H1 (cell line): Measurements from ENCODE around the gene NUSAP1. TPM values are rescaled to one million over a fixed set of nuclear protein-coding genes. Genes with fewer than 3 reads are reported as not detected.

Experiments
- EGR1 ChIP-seq: IDR thresholded peaks from 2 replicates; pipeline ENCODE4 v1.6.1; 2011; ENCODE audit warnings: low read depth, low read length, borderline replicate concordance
- PHF8 ChIP-seq: fragments of 200-600 bp; sonication (generic); conservative IDR thresholded peaks from 2 replicates; pipeline ENCODE4 v1.7.1; 2012; ENCODE audit warnings: low read depth, mild to moderate bottlenecking, inconsistent platforms, low read length, moderate library complexity
- SIRT6 ChIP-seq: IDR thresholded peaks from one replicate; pipeline ENCODE4 v1.7.1; 2012; ENCODE audit warnings: low read length, inconsistent platforms
- polyA plus RNA-seq, 7 experiments: library from polyadenylated mRNA; depleted of rRNA in 3 of 7; stranded (reverse) in 5 of 7; unstranded in 2 of 7; fragments of >200 nt in 5 of 7; fragments of 200-250 nt in 2 of 7; gene quantifications; 1 replicate in 5 of 7; 2 replicates in 1 of 7; 4 replicates in 1 of 7; pipeline versions ENCODE4 v1.2.1 to v1.2.3, GENCODE V29; 2011 to 2013; ENCODE audit warnings: missing spikeins in 2 of 7, mixed read lengths in 2 of 7
- total RNA-seq: library from RNA; stranded (reverse); fragmentation: NEBNext Ultra II Directional; extraction: Animal tissue kit (Norgen Biotek cat#: 25700); gene quantifications from 2 replicates; pipeline ENCODE4 v1.2.1, GENCODE V29; 2021
- TF ChIP-seq, protein P1 (sequence below): IDR thresholded peaks from 2 replicates; pipeline ENCODE4 v1.6.1; 2012; ENCODE audit warnings: low read length, inconsistent platforms

Gene NUSAP1
- total and polyA plus RNA-seq, 2 of the 8 experiments (the other 6 are each of a cell fraction or from before 2014, with no cell fraction given): 60.8 to 144 TPM

DNA sequence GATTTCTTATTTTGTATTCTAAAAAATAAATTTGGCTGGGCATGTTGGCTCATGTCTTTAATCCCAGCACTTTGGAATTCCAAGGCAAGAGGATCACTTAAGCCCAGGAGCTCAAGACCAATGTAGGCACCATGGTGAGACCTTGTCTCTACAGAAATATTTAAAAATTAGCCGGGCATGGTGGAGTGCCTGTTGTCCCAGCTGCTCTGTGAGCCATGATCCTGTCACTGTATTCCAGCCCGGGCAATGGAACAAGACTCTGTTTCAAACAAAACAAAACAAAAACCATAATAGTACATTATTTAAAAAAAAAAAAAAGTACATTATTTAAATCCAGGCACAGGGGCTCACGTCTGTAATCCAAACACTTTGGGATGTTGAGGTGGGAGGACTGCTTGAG is 78.8 kb downstream of the NUSAP1 start (continued):
- TF ChIP-seq PHF8 (no peak), SIRT6 (no peak), EGR1 (no peak)
- TF ChIP-seq, protein P1, sequence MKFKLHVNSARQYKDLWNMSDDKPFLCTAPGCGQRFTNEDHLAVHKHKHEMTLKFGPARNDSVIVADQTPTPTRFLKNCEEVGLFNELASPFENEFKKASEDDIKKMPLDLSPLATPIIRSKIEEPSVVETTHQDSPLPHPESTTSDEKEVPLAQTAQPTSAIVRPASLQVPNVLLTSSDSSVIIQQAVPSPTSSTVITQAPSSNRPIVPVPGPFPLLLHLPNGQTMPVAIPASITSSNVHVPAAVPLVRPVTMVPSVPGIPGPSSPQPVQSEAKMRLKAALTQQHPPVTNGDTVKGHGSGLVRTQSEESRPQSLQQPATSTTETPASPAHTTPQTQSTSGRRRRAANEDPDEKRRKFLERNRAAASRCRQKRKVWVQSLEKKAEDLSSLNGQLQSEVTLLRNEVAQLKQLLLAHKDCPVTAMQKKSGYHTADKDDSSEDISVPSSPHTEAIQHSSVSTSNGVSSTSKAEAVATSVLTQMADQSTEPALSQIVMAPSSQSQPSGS: no peak
